H1 (cell line): ENCODE measurements around the gene ETDB. TPM values are rescaled to one million over a fixed set of nuclear protein-coding genes. Genes with fewer than 3 reads are reported as not detected.

Experiments
- CTCF ChIA-PET: fragments of 300-600 bp; sonication (Branson Sonifier 250); formaldehyde crosslinking; loops from one replicate; lab custom pipeline; 2021; ENCODE audit not compliant: partially characterized antibody; lab: Charles Lee
- POLR2A ChIA-PET: fragments of 300-600 bp; sonication (Branson Sonifier 250); formaldehyde crosslinking; loops from one replicate; lab custom pipeline; 2021; ENCODE audit warnings: inconsistent platforms; ENCODE audit not compliant: partially characterized antibody; lab: Charles Lee
- DNase-seq, 2 experiments: peaks; one replicate each; pipeline versions ENCODE4 v3.0.0 to v3.0.0-alpha.2; 2010 to 2022; ENCODE audit warnings: low spot score in 2 of 2, low read depth in 1 of 2, mixed read lengths in 1 of 2
- FAIRE-seq: peaks from 2 replicates; lab custom pipeline; 2011; peaks lifted over from hg19 to GRCh38; lab: Jason Lieb, UNC
- H2AFZ ChIP-seq: 2 replicates; pipeline ENCODE4 v1.8.1; 2012; ENCODE audit warnings: low read length, inconsistent platforms
- H2AK5ac ChIP-seq: 2 replicates; pipeline ENCODE4 v1.6.1; 2013; ENCODE audit warnings: low read depth, low read length
- H2BK120ac ChIP-seq: replicated peaks from 2 replicates; pipeline ENCODE3; 2013; ENCODE audit warnings: low read depth, low read length, inconsistent platforms
- H2BK12ac ChIP-seq: 2 replicates; pipeline ENCODE4 v1.6.1; 2013; ENCODE audit warnings: low read depth, low read length
- H2BK15ac ChIP-seq: 2 replicates; pipeline ENCODE4 v1.6.1; 2013; ENCODE audit warnings: low read length
- H2BK20ac ChIP-seq: 2 replicates; pipeline ENCODE4 v1.6.1; 2013; ENCODE audit warnings: low read length
- H2BK5ac ChIP-seq: 2 replicates; pipeline ENCODE4 v1.6.1; 2013; ENCODE audit warnings: low read depth, low read length
- H3K14ac ChIP-seq: 2 replicates; pipeline ENCODE4 v1.6.1; 2013; ENCODE audit warnings: inconsistent platforms; ENCODE audit not compliant: insufficient read length
- H3K18ac ChIP-seq: 2 replicates; pipeline ENCODE4 v1.6.1; 2013; ENCODE audit warnings: low read length; ENCODE audit errors: extremely low read depth
- H3K23ac ChIP-seq: 2 replicates; pipeline ENCODE4 v1.6.1; 2013; ENCODE audit warnings: inconsistent platforms; ENCODE audit not compliant: insufficient read length
- H3K23me2 ChIP-seq: 2 replicates; pipeline ENCODE4 v1.6.1; 2013; ENCODE audit warnings: low read depth, low read length
- H3K27ac ChIP-seq: 2 replicates; pipeline ENCODE4 v1.6.1; 2011; ENCODE audit warnings: low read depth, low read length, inconsistent platforms
- H3K27me3 ChIP-seq, 4 experiments: replicated peaks in 1 of 4; 1 replicate in 1 of 4; 2 replicates in 3 of 4; pipeline versions ENCODE4 v1.6.1 to v1.8.1; 2011 to 2013; ENCODE audit warnings: low read length in 3 of 4, mild to moderate bottlenecking in 3 of 4, inconsistent platforms in 2 of 4, mixed read lengths in 2 of 4, moderate library complexity in 1 of 4; ENCODE audit not compliant: control insufficient read depth in 3 of 4, insufficient read depth in 3 of 4; ENCODE audit errors: extremely low read depth in 1 of 4
- H3K36me3 ChIP-seq, 4 experiments: 2 replicates each; pipeline versions ENCODE4 v1.6.1 to v1.8.1; 2011 to 2013; ENCODE audit warnings: mild to moderate bottlenecking in 4 of 4, low read length in 3 of 4, moderate library complexity in 2 of 4, control low read depth in 1 of 4, inconsistent platforms in 1 of 4; ENCODE audit not compliant: insufficient read depth in 4 of 4, control insufficient read depth in 2 of 4
- H3K4ac ChIP-seq: replicated peaks from 2 replicates; pipeline ENCODE3; 2013; ENCODE audit warnings: low read length, low read depth, mixed read lengths, inconsistent platforms; ENCODE audit not compliant: insufficient read length
- H3K4me1 ChIP-seq, 4 experiments: replicated peaks in 1 of 4; 1 replicate in 1 of 4; 2 replicates in 3 of 4; pipeline versions ENCODE4 v1.6.1 to v1.8.1; 2011 to 2013; ENCODE audit warnings: low read length in 3 of 4, inconsistent platforms in 2 of 4, mixed read lengths in 1 of 4; ENCODE audit not compliant: insufficient read depth in 4 of 4, control insufficient read depth in 3 of 4
- H3K4me2 ChIP-seq, 2 experiments: 2 replicates each; pipeline versions ENCODE4 v1.6.1 to v1.8.1; 2011 to 2013; ENCODE audit warnings: low read depth in 2 of 2, low read length in 2 of 2, control low read depth in 1 of 2, inconsistent platforms in 1 of 2, mild to moderate bottlenecking in 1 of 2; ENCODE audit not compliant: insufficient read depth in 1 of 2
- H3K4me3 ChIP-seq, 4 experiments: fragments of 200-600, 300-600 bp in 1 of 4; sonication (generic), shearing (Covaris generic), sonication (Bioruptor Twin) in 1 of 4; 2 replicates each; pipeline versions ENCODE4 v1.5.1 to v1.8.1; 2011 to 2016; ENCODE audit warnings: low read length in 4 of 4, low read depth in 3 of 4, control low read depth in 2 of 4, inconsistent platforms in 2 of 4, mild to moderate bottlenecking in 2 of 4, mixed read lengths in 1 of 4, moderate library complexity in 1 of 4; ENCODE audit not compliant: insufficient read depth in 2 of 4; ENCODE audit errors: extremely low read depth in 1 of 4
- H3K56ac ChIP-seq: replicated peaks from 2 replicates; pipeline ENCODE3; 2013; ENCODE audit warnings: low read depth, mild to moderate bottlenecking, mixed read lengths, low read length, inconsistent platforms; ENCODE audit not compliant: insufficient read length
- H3K79me1 ChIP-seq: 2 replicates; pipeline ENCODE4 v1.6.1; 2013; ENCODE audit warnings: low read depth, low read length, control low read depth
- H3K79me2 ChIP-seq, 2 experiments: 2 replicates each; pipeline versions ENCODE4 v1.6.1 to v1.8.1; 2012 to 2013; ENCODE audit warnings: low read length in 2 of 2, mild to moderate bottlenecking in 2 of 2, inconsistent platforms in 1 of 2; ENCODE audit not compliant: insufficient read depth in 2 of 2, control insufficient read depth in 1 of 2
- H3K9ac ChIP-seq, 4 experiments: replicated peaks in 1 of 4; 1 replicate in 1 of 4; 2 replicates in 3 of 4; pipeline versions ENCODE4 v1.6.1 to v1.8.1; 2011 to 2013; ENCODE audit warnings: low read depth in 3 of 4, low read length in 3 of 4, control low read depth in 2 of 4, mild to moderate bottlenecking in 2 of 4, moderate library complexity in 2 of 4, inconsistent platforms in 1 of 4; ENCODE audit errors: extremely low read depth in 1 of 4
- H3K9me3 ChIP-seq, 2 experiments: 2 replicates each; pipeline versions ENCODE4 v1.6.1 to v1.8.1; 2012 to 2013; ENCODE audit warnings: mild to moderate bottlenecking in 2 of 2, moderate library complexity in 2 of 2, control low read depth in 1 of 2, inconsistent platforms in 1 of 2, low read depth in 1 of 2, low read length in 1 of 2, mixed read lengths in 1 of 2; ENCODE audit not compliant: insufficient read depth in 2 of 2
- H4K20me1 ChIP-seq, 2 experiments: replicated peaks in 1 of 2; 2 replicates each; pipeline versions ENCODE3 to v1.8.1; 2011 to 2013; ENCODE audit warnings: inconsistent platforms in 2 of 2, low read length in 2 of 2, mild to moderate bottlenecking in 1 of 2; ENCODE audit not compliant: insufficient read depth in 2 of 2, control insufficient read depth in 1 of 2
- H4K5ac ChIP-seq: 2 replicates; pipeline ENCODE4 v1.6.1; 2013; ENCODE audit warnings: low read length, low read depth, mixed read lengths, inconsistent platforms; ENCODE audit not compliant: insufficient read length
- H4K8ac ChIP-seq: 2 replicates; pipeline ENCODE4 v1.8.0; 2013; ENCODE audit warnings: mild to moderate bottlenecking, moderate library complexity, low read length, inconsistent platforms; ENCODE audit not compliant: insufficient read depth; ENCODE audit errors: extremely low read depth
- H4K91ac ChIP-seq: replicated peaks from 2 replicates; pipeline ENCODE3; 2013; ENCODE audit warnings: low read length, mixed read lengths, inconsistent platforms; ENCODE audit not compliant: insufficient read length
- HDAC6 ChIP-seq: IDR thresholded peaks from one replicate; pipeline ENCODE4 v1.7.1; 2012; ENCODE audit warnings: low read depth, mild to moderate bottlenecking, inconsistent platforms, low read length, moderate library complexity
- MAFK ChIP-seq: IDR thresholded peaks from 2 replicates; pipeline ENCODE4 v1.6.1; 2012; ENCODE audit warnings: low read depth, mild to moderate bottlenecking, improper control_type of control experiment, low read length
- MAX ChIP-seq: IDR thresholded peaks from 2 replicates; pipeline ENCODE4 v1.6.1; 2012; ENCODE audit warnings: inconsistent platforms
- NRF1 ChIP-seq: IDR thresholded peaks from 2 replicates; pipeline ENCODE4 v1.6.1; 2011; ENCODE audit warnings: mild to moderate bottlenecking, low read depth, low read length, improper control_type of control experiment
- POLR2A ChIP-seq, 2 experiments: IDR thresholded peaks; 1 replicate in 1 of 2; 2 replicates in 1 of 2; pipeline ENCODE4 v1.6.1; 2011; ENCODE audit warnings: low read depth in 2 of 2, low read length in 2 of 2, mild to moderate bottlenecking in 2 of 2; ENCODE audit errors: control extremely low read depth in 1 of 2
- RAD21 ChIP-seq, 2 experiments: IDR thresholded peaks in 1 of 2; conservative IDR thresholded peaks in 1 of 2; 2 replicates each; pipeline ENCODE4 v1.6.1; 2011; ENCODE audit warnings: low read depth in 2 of 2, low read length in 2 of 2, improper control_type of control experiment in 1 of 2, inconsistent platforms in 1 of 2, mild to moderate bottlenecking in 1 of 2, moderate library complexity in 1 of 2
- RNF2 ChIP-seq: fragments of 200-900, 300-1000 bp; sonication (generic); IDR thresholded peaks from 2 replicates; pipeline ENCODE4 v1.7.1; 2016; ENCODE audit warnings: borderline replicate concordance, low read depth, mild to moderate bottlenecking, antibody characterized with exemption, low read length; ENCODE audit not compliant: poor library complexity, severe bottlenecking; ENCODE audit errors: missing control alignments
- SP4 ChIP-seq: IDR thresholded peaks from 2 replicates; pipeline ENCODE4 v1.6.1; 2012; ENCODE audit warnings: low read length, inconsistent platforms
- SRF ChIP-seq: IDR thresholded peaks from 2 replicates; pipeline ENCODE4 v1.6.1; 2011; ENCODE audit warnings: mild to moderate bottlenecking, low read depth, low read length, moderate library complexity
- TBP ChIP-seq: IDR thresholded peaks from 2 replicates; pipeline ENCODE4 v1.6.1; 2011; ENCODE audit warnings: low read depth, low read length, improper control_type of control experiment
- TCF12 ChIP-seq: IDR thresholded peaks from 2 replicates; pipeline ENCODE4 v1.6.1; 2011; ENCODE audit warnings: low read depth, mild to moderate bottlenecking, low read length
- WGBS, 2 experiments: shearing (Covaris generic) in 1 of 2; methylation state at CpG; one replicate each; pipeline versions ENCODE4 v1.1.6 to v1.1.7; 2013 to 2015; ENCODE audit warnings: low lambda C conversion rate in 2 of 2, mixed read lengths in 2 of 2, inconsistent platforms in 1 of 2, low coverage in 1 of 2, missing lambda C conversion rate in 1 of 2; ENCODE audit not compliant: insufficient replicate concordance in 2 of 2, insufficient coverage in 1 of 2, insufficient read length in 1 of 2; ENCODE audit errors: extremely low coverage in 1 of 2, missing lambda C conversion rate in 1 of 2; 5-methylcytosine and 5-hydroxymethylcytosine counted together
- polyA plus RNA-seq, 7 experiments: library from polyadenylated mRNA; depleted of rRNA in 3 of 7; stranded (reverse) in 5 of 7; unstranded in 2 of 7; fragments of >200 nt in 5 of 7; fragments of 200-250 nt in 2 of 7; gene quantifications; 1 replicate in 5 of 7; 2 replicates in 1 of 7; 4 replicates in 1 of 7; pipeline versions ENCODE4 v1.2.1 to v1.2.3, GENCODE V29; 2011 to 2013; ENCODE audit warnings: missing spikeins in 2 of 7, mixed read lengths in 2 of 7
- total RNA-seq: library from RNA; stranded (reverse); fragmentation: NEBNext Ultra II Directional; extraction: Animal tissue kit (Norgen Biotek cat#: 25700); gene quantifications from 2 replicates; pipeline ENCODE4 v1.2.1, GENCODE V29; 2021

ETDB gene
- total and polyA plus RNA-seq, 2 of the 8 experiments (the other 6 are each of a cell fraction or from before 2014, with no cell fraction given): not detected

DNA sequence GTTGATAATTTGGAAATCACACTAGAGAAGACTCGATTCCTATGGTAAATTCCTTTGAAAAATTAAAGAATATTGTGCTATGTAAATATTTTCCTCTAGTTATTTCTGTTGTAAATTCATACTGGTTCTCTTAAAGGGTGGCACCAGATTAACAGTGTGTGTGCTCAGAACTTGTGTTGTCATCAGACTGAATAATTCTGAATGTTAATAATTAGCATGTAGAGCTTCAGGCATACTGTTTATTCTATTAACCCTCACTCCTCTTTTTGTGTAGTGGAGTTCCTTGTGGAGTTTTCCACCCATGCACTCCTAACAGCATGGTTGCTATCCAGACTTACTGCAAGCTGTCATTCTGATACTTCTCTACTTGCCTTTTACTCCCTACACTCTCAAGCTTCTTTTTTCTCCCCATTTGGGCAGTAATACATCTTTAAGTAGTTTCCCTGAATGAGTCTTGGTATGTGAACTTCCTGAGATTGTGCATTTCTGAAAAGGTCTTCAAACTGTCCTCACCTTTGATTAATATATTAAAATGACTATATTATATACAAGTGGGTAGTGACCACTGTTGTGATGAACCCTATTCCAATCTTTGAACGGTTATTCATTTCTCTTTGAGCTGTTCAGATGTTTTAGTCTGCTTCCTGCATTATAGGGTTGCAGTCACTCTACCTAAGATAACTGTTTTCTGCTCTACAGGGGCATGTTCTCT, 38.5 kb downstream of the ETDB start:
- H3K4me1 ChIP-seq: no peaks in the 10 kb centered on the region
- H2BK120ac ChIP-seq: no peak overlapping the region
- H2AK5ac ChIP-seq: no peak overlapping the region
- H3K9me3 ChIP-seq: no peaks in the 10 kb centered on the region
- no peaks in the 10 kb centered on the region for H3K79me2 ChIP-seq
- no peak overlapping the region for H4K91ac ChIP-seq
- no peak overlapping the region for H2BK5ac ChIP-seq
- H2AFZ ChIP-seq: no peak overlapping the region
- H2BK20ac ChIP-seq: no peak overlapping the region
- FAIRE-seq (no peak), DNase-seq (no peak)
- no peak overlapping the region for H2BK15ac ChIP-seq
- no peak overlapping the region for H3K56ac ChIP-seq
- H3K36me3 ChIP-seq: no peaks in the 10 kb centered on the region
- no peaks in the 10 kb centered on the region for H3K27me3 ChIP-seq
- no peak overlapping the region for H3K4ac ChIP-seq
- WGBS, 2 experiments: 77% methylated on average over 2 of the region's 2 CpGs; no CpG with 5 or more reads in 1 of the 2 experiments
- H4K5ac ChIP-seq: no peak overlapping the region
- H3K23me2 ChIP-seq: no peaks in the 10 kb centered on the region
- no peak overlapping the region for H3K4me3 ChIP-seq
- no peak overlapping the region for H4K8ac ChIP-seq
- no peak overlapping the region for H3K4me2 ChIP-seq
- no peak overlapping the region for H2BK12ac ChIP-seq
- H3K27ac ChIP-seq: no peak overlapping the region
- H3K18ac ChIP-seq: no peak overlapping the region
- H3K9ac ChIP-seq: no peak overlapping the region
- no peak overlapping the region for H3K23ac ChIP-seq
- ChIA-PET CTCF (interaction anchor here (0.6 to 1.2 kb wide), 2 partner anchors 11 to 68 kb away, joined by 3 to 4 read pairs; no protein-coding TSS in a partner anchor), POLR2A (no interaction called here)
- H3K79me1 ChIP-seq: no peaks in the 10 kb centered on the region
- no peak overlapping the region for H3K14ac ChIP-seq
- no peaks in the 10 kb centered on the region for H4K20me1 ChIP-seq
- TF ChIP-seq SRF (no peak), MAX (no peak), TCF12 (no peak), TBP (no peak), RNF2 (no peak), MAFK (no peak), RAD21 (IDR thresholded peaks at IDR 0.05 in 1 of 2, conservative IDR thresholded peaks at IDR 0.05 in 1 of 2; ENCODE audit: low read depth in 2 of 2, low read length in 2 of 2) (no peak), POLR2A (IDR thresholded peaks at IDR 0.05; ENCODE audit: control extremely low read depth in 1 of 2, low read depth in 2 of 2, low read length in 2 of 2) (no peak), HDAC6 (no peak), NRF1 (no peak), SP4 (no peak)
